ENCODE measurements around the gene SGIP1. TPM values are rescaled to one million over a fixed set of nuclear protein-coding genes. Genes with fewer than 3 reads are reported as not detected.

Gene SGIP1
- total RNA-seq, 3 donors from 2014 or later = 3.1 to 6.6 (median 3.5) TPM

DNA sequence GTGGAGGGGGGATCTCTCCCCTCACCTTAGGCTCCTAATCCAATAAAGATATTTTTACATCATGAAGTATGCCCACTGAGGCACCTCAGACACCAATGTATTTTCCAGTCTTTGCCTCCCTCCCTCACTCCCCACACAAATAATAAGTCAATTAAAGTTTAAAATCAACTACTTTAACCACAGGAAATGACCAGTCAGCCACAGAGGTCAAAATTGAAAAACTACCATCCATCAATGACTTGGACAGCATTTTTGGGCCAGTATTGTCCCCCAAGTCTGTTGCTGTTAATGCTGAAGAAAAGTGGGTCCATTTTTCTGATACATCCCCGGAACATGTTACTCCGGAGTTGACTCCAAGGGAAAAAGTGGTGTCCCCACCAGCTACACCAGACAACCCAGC lies 147.7 kb downstream of the SGIP1 start:
- intact Hi-C loops (cut with DNase I; ENCODE audit: low total_unique reads) = no loop called here
- no peak for TF ChIP-seq POLR2AphosphoS5 (IDR thresholded peaks at IDR 0.05)
- TF ChIP-seq, protein P1, sequence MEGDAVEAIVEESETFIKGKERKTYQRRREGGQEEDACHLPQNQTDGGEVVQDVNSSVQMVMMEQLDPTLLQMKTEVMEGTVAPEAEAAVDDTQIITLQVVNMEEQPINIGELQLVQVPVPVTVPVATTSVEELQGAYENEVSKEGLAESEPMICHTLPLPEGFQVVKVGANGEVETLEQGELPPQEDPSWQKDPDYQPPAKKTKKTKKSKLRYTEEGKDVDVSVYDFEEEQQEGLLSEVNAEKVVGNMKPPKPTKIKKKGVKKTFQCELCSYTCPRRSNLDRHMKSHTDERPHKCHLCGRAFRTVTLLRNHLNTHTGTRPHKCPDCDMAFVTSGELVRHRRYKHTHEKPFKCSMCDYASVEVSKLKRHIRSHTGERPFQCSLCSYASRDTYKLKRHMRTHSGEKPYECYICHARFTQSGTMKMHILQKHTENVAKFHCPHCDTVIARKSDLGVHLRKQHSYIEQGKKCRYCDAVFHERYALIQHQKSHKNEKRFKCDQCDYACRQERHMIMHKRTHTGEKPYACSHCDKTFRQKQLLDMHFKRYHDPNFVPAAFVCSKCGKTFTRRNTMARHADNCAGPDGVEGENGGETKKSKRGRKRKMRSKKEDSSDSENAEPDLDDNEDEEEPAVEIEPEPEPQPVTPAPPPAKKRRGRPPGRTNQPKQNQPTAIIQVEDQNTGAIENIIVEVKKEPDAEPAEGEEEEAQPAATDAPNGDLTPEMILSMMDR (IDR thresholded peaks at IDR 0.05) = no peak
- TF ChIP-seq POLR2A (IDR thresholded peaks at IDR 0.05) = no peak
- no peak for DNase-seq (ENCODE audit: low spot score in 2 of 2)
- no peaks in the 10 kb centered on the region for H3K36me3 ChIP-seq
- H3K9me3 ChIP-seq = no peaks in the 10 kb centered on the region
- no peaks in the 10 kb centered on the region for H3K27me3 ChIP-seq
- no peaks in the 10 kb centered on the region for H3K4me1 ChIP-seq
- no peak overlapping the region for H3K27ac ChIP-seq
- H3K4me3 ChIP-seq = no peak overlapping the region

DNA sequence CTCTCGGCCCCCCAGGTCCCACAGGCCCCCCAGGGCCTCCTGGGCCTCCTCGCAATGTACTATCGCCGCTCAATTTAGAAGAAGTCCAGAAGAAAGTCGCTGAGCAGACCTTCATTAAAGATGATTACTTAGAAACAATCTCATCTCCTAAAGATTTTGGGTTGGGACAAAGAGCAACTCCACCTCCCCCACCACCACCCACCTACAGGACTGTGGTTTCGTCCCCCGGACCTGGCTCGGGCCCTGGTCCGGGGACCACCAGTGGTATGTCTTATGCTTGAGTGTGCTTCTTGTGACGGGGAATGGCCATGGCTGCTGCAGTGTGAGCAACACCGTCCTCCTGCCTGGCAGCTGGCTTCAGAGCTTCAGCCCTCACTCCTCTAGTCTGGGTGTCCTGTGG lies 148.2 kb downstream of the SGIP1 start:
- no peaks in the 10 kb centered on the region for H3K4me1 ChIP-seq
- no peaks in the 10 kb centered on the region for H3K27me3 ChIP-seq
- no peaks in the 10 kb centered on the region for H3K36me3 ChIP-seq
- H3K4me3 ChIP-seq = no peak overlapping the region
- no peak overlapping the region for H3K27ac ChIP-seq
- intact Hi-C loops (cut with DNase I; ENCODE audit: low total_unique reads) = no loop called here
- no peaks in the 10 kb centered on the region for H3K9me3 ChIP-seq
- no peak for TF ChIP-seq POLR2AphosphoS5 (IDR thresholded peaks at IDR 0.05)
- no peak for TF ChIP-seq POLR2A (IDR thresholded peaks at IDR 0.05)
- TF ChIP-seq, protein P1 (IDR thresholded peaks at IDR 0.05) = no peak
- DNase-seq (ENCODE audit: low spot score in 2 of 2) = no peak

DNA sequence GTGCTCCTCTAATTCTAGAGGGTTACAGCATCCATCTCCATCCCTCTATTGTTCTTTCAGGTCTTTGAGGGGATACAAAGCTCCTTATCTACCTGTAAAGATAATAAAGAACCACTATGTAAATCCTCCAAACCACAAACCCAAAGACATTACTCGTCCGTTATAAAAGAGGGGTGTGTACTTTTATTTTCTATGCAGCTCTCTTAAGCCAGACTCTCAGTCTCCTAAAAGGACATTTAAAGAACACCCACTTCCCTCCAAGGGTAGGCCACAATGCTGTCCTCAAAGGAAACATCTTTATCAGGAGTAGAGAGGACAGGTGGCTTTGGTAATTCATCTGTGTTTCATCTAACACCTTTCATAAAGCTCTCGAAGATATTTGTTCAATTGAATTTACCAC lies 150.4 kb downstream of the SGIP1 start:
- Histone ChIP-seq H3K27ac (no peak overlapping the region), H3K36me3 (no peaks in the 10 kb centered on the region), H3K4me3 (no peak overlapping the region), H3K4me1 (no peaks in the 10 kb centered on the region), H3K9me3 (no peaks in the 10 kb centered on the region), H3K27me3 (no peaks in the 10 kb centered on the region)
- no peak for TF ChIP-seq POLR2AphosphoS5 (IDR thresholded peaks at IDR 0.05)
- TF ChIP-seq POLR2A (IDR thresholded peaks at IDR 0.05) = no peak
- TF ChIP-seq, protein P1 (IDR thresholded peaks at IDR 0.05) = no peak
- intact Hi-C loops (cut with DNase I; ENCODE audit: low total_unique reads) = no loop called here
- no peak for DNase-seq (ENCODE audit: low spot score in 2 of 2)

GRCh38 chr1:66685265-66685664 lies 151.3 kb downstream of the SGIP1 start:
- peak in 1 of 2 donors; percentile 43 for DNase-seq (ENCODE audit: low spot score in 2 of 2)
- Histone ChIP-seq H3K27ac (peak overlapping the region; percentile 11 to 20), H3K9me3 (no peaks in the 10 kb centered on the region), H3K36me3 (no peaks in the 10 kb centered on the region), H3K4me3 (no peak overlapping the region), H3K27me3 (no peaks in the 10 kb centered on the region), H3K4me1 (no peaks in the 10 kb centered on the region)
- TF ChIP-seq POLR2AphosphoS5 (IDR thresholded peaks at IDR 0.05) (no peak), POLR2A (IDR thresholded peaks at IDR 0.05) (no peak)
- TF ChIP-seq, protein P1 (IDR thresholded peaks at IDR 0.05) = no peak
- intact Hi-C loops (cut with DNase I; ENCODE audit: low total_unique reads) = no loop called here

DNA sequence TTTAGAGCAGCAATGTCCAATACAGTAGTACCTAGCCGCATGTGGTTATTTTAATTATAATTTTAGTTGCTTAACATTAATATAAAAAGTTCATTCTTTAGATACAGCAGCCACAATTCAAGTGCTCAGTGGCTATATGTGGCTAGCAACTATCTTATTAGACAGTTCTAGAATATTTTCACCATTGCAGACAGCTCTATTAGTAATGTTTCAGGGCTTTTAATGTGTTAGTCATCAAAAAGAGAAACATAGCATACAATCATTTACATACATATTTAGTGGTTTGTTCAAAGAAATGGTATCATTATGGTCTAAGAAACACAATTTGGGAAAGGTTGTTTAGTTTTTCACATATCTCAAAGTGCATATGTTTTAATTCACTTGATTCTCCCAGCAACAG lies 151.7 kb downstream of the SGIP1 start:
- no peak for DNase-seq (ENCODE audit: low spot score in 2 of 2)
- intact Hi-C loops (cut with DNase I; ENCODE audit: low total_unique reads) = no loop called here
- H3K27ac ChIP-seq = peak overlapping the region; percentile 11 to 20
- H3K4me1 ChIP-seq = no peaks in the 10 kb centered on the region
- H3K36me3 ChIP-seq = no peaks in the 10 kb centered on the region
- no peaks in the 10 kb centered on the region for H3K9me3 ChIP-seq
- TF ChIP-seq POLR2A (IDR thresholded peaks at IDR 0.05) = no peak
- TF ChIP-seq POLR2AphosphoS5 (IDR thresholded peaks at IDR 0.05) = no peak
- TF ChIP-seq, protein P1 (IDR thresholded peaks at IDR 0.05) = no peak
- no peak overlapping the region for H3K4me3 ChIP-seq
- no peaks in the 10 kb centered on the region for H3K27me3 ChIP-seq
